HL-60 (cell line): Measurements from ENCODE around the gene BCL2L15.
A peak's percentile ranks its signal among the peaks of the same experiment; 100 is the strongest.

Experiments
- DNase-seq, 2 experiments: peaks; one replicate each; pipeline ENCODE4 v3.0.0-alpha.2; 2010 to 2020; ENCODE audit warnings: low read depth in 1 of 2, low spot score in 1 of 2
- H3K27ac ChIP-seq: fragments of 250-450 bp; sonication (Bioruptor Pico); replicated peaks from 2 replicates; pipeline ENCODE4 v1.5.1; 2020; ENCODE audit warnings: mild to moderate bottlenecking, moderate library complexity
- H3K27me3 ChIP-seq: fragments of 250-450 bp; sonication (Bioruptor Pico); 2 replicates; pipeline ENCODE4 v1.5.1; 2021; ENCODE audit warnings: mild to moderate bottlenecking, moderate library complexity; ENCODE audit not compliant: insufficient read depth, poor library complexity, severe bottlenecking
- H3K4me3 ChIP-seq: replicated peaks from 2 replicates; pipeline ENCODE4 v1.5.1; 2011; ENCODE audit warnings: mild to moderate bottlenecking, control low read depth, low read length; ENCODE audit not compliant: insufficient read depth
- GABPA ChIP-seq: IDR thresholded peaks from 2 replicates; pipeline ENCODE4 v1.6.1; 2012; ENCODE audit warnings: low read depth
- POLR2AphosphoS5 ChIP-seq: IDR thresholded peaks from 2 replicates; pipeline ENCODE4 v1.6.1; 2012; ENCODE audit warnings: low read depth
- SPI1 ChIP-seq: IDR thresholded peaks from 2 replicates; pipeline ENCODE4 v1.6.1; 2012; ENCODE audit warnings: low read depth, mild to moderate bottlenecking, borderline replicate concordance
- TF ChIP-seq, protein P1 (sequence below): IDR thresholded peaks from one replicate; pipeline ENCODE4 v1.5.1; 2011; ENCODE audit warnings: low read length, control low read depth, inconsistent platforms; ENCODE audit not compliant: insufficient read depth
- TF ChIP-seq, protein P2 (sequence below): IDR thresholded peaks from 2 replicates; pipeline ENCODE4 v1.6.1; 2012; ENCODE audit warnings: low read depth; ENCODE audit not compliant: insufficient replicate concordance

BCL2L15 gene

GRCh38 chr1:113846391-113847035, 40.9 kb downstream of the BCL2L15 start:
- TF ChIP-seq SPI1 (no peak), GABPA (no peak), POLR2AphosphoS5 (no peak)
- TF ChIP-seq, protein P1, sequence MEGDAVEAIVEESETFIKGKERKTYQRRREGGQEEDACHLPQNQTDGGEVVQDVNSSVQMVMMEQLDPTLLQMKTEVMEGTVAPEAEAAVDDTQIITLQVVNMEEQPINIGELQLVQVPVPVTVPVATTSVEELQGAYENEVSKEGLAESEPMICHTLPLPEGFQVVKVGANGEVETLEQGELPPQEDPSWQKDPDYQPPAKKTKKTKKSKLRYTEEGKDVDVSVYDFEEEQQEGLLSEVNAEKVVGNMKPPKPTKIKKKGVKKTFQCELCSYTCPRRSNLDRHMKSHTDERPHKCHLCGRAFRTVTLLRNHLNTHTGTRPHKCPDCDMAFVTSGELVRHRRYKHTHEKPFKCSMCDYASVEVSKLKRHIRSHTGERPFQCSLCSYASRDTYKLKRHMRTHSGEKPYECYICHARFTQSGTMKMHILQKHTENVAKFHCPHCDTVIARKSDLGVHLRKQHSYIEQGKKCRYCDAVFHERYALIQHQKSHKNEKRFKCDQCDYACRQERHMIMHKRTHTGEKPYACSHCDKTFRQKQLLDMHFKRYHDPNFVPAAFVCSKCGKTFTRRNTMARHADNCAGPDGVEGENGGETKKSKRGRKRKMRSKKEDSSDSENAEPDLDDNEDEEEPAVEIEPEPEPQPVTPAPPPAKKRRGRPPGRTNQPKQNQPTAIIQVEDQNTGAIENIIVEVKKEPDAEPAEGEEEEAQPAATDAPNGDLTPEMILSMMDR: no peak
- TF ChIP-seq, protein P2, sequence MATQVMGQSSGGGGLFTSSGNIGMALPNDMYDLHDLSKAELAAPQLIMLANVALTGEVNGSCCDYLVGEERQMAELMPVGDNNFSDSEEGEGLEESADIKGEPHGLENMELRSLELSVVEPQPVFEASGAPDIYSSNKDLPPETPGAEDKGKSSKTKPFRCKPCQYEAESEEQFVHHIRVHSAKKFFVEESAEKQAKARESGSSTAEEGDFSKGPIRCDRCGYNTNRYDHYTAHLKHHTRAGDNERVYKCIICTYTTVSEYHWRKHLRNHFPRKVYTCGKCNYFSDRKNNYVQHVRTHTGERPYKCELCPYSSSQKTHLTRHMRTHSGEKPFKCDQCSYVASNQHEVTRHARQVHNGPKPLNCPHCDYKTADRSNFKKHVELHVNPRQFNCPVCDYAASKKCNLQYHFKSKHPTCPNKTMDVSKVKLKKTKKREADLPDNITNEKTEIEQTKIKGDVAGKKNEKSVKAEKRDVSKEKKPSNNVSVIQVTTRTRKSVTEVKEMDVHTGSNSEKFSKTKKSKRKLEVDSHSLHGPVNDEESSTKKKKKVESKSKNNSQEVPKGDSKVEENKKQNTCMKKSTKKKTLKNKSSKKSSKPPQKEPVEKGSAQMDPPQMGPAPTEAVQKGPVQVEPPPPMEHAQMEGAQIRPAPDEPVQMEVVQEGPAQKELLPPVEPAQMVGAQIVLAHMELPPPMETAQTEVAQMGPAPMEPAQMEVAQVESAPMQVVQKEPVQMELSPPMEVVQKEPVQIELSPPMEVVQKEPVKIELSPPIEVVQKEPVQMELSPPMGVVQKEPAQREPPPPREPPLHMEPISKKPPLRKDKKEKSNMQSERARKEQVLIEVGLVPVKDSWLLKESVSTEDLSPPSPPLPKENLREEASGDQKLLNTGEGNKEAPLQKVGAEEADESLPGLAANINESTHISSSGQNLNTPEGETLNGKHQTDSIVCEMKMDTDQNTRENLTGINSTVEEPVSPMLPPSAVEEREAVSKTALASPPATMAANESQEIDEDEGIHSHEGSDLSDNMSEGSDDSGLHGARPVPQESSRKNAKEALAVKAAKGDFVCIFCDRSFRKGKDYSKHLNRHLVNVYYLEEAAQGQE: no peak
- Histone ChIP-seq H3K27ac (no peak overlapping the region), H3K4me3 (no peak overlapping the region), H3K27me3 (no peaks in the 10 kb centered on the region)
- no peak for DNase-seq

DNA sequence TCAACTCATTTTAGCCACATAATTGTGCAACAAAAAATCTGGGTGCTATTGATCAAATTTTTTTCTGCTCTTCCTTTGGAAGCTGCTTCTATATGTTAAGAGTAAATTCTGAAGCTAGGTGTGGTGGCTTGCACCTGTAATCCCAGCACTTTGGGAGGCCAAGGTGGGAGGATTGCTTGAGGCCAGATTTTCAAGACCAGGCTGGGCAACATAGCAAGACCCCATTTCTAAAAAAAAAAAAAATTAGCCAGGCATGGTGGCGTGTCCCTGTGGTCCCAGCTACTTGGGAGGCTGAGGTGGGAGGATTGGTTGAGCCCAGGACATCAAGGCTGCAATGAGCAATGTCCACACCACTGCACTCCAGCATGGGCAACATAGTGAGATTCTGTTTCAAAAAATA, 50.8 kb downstream of the BCL2L15 start:
- no peak for DNase-seq
- no peak overlapping the region for H3K4me3 ChIP-seq
- TF ChIP-seq, protein P2: no peak
- TF ChIP-seq GABPA (no peak), POLR2AphosphoS5 (no peak), SPI1 (no peak)
- TF ChIP-seq, protein P1: no peak
- no peak overlapping the region for H3K27ac ChIP-seq
- no peaks in the 10 kb centered on the region for H3K27me3 ChIP-seq

- Histone ChIP-seq H3K4me3 (no peak overlapping the region), H3K27me3 (no peaks in the 10 kb centered on the region), H3K27ac (no peak overlapping the region)
- TF ChIP-seq, protein P2: no peak
- TF ChIP-seq, protein P1: peak; percentile 6
- TF ChIP-seq SPI1: no peak
- no peak for TF ChIP-seq POLR2AphosphoS5
- DNase-seq: peak in 1 of 2 experiments; percentile 28
These were observed 51.6 kb downstream of the BCL2L15 start for GRCh38 chr1:113835686-113836290.
